GM18909 (cell line): ENCODE measurements around the gene XPR1.
A peak's percentile ranks its signal among the peaks of the same experiment; 100 is the strongest.

ENCODE experiments used
- ATAC-seq: cut with Tn5 transposase; IDR thresholded peaks from one replicate; pipeline ENCODE4 v1.9.1; 2021; ENCODE audit warnings: mild to moderate bottlenecking; ENCODE audit not compliant: unreplicated experiment, poor library complexity

The XPR1 gene

DNA sequence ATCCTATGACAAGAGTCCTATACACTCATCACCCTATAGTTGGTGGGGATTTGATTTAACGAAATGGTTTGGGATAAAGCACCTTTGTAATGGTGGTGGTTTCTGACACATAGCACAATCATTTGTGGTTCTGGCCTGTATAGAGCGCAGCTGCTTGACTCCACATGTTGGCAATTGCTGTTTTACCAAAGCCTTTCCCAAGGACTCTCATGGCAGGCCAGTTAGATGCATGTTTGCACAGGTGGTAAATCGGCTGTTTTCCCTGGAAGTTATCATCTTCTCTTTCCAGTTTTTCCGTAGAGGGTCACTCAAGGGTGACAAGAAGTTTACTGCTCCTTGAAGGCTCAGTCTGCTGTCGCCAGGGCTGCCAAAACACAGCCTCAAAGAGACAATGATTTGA, 17.1 kb upstream of the XPR1 start:
- ATAC-seq = no peak

DNA sequence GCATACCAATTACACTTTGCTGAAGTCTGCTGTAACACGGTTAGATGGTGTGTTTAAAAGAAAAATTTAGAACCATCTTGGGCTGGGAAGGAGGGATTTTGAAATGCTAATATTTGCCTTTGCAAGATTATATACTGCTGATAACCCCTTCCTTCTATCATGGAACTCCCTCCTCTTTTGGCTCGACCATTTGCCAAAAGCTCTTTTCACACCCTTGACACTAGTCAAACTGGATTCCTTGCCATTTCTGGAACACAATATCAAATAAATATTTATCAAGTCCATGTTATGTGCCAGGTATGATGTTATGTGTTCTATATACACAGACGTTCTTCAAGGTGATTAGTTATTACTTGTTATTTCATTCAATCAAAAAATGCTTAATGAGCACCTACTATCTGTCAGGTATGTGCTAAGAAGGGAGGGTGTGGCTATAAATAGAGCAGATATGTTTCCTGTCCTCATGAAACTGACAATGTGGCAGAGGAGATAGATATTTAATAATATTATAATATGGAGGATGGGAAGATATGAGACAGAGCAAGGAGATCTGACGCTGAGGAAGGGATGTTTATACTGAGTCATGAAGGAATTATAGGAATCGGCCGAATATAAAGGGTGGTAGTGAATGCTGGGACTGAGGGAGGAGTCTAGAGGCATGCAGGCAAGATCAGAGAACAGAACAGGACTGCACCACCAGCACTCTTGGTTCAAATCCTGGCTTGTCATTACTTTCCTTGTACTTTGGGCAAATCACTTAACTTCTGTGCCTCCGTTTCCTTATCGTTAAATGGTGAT, 16.1 kb upstream of the XPR1 start:
- ATAC-seq = no peak

DNA sequence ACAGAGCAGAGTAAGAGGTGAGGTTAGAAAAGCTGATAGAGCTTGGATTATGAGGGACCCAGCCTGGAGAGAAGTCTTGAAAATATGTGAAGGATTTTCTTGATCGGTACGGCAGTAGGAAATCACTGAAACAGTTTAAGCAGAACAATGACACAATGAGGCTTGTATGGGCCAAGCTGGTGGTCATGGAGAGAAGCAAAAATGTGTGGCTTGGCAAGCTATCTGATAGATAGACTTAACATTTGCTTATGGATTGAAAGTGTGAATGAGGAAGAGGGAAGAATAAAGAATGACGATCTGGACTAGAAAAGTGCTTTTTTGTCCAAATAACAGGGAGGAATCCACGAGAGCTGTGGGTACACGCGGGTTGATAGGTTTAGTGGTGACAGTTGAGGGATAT, 15.4 kb upstream of the XPR1 start:
- no peak for ATAC-seq

DNA sequence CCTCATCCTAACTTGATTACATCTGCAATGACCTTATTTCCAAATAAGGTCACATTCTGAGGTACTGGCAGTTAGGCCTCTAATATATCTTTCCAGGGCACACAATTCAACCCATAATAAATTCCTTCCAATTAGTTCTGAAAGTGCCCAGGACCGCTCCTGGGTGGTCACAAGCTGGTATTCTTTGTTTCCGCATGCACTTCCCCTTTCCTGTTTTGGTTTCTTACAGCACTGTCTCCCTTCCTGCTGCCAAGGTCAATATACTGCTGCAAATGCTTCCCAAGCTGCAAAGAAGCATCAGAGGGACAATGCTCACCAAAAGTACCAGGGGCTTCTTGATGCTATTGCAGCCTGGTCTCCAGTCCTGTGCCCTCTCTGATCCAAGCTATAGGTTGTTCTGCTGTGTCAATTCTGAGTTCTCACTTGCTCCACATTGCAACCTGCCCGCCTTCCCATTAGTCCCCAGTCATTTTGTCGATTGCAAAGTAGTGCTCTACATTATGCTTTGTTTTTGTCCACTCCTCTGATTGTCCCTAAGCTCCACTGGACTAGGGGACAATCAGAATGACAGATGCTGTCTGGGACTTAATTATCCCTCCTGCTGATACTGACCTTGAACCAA, 13.9 kb upstream of the XPR1 start:
- no peak for ATAC-seq

DNA sequence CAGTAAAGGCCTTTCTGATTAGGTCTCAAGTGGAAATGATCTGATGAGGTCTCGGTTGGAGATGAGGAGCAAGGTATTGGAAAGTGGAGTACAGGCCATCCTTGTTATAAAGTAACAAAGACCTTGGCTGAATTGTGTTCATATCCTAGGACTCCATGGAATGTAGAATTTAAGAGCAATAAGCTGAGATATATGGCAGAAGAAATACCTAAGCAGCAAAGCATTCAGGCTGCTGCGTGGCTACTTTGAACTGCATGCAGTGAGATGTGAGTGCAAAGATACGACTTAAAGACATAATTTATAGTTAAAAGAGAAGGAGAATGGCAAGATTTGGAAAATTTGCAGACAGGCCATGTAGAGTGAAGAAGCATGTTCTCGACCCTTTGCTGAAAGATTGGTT, 11.2 kb upstream of the XPR1 start:
- ATAC-seq = no peak

DNA sequence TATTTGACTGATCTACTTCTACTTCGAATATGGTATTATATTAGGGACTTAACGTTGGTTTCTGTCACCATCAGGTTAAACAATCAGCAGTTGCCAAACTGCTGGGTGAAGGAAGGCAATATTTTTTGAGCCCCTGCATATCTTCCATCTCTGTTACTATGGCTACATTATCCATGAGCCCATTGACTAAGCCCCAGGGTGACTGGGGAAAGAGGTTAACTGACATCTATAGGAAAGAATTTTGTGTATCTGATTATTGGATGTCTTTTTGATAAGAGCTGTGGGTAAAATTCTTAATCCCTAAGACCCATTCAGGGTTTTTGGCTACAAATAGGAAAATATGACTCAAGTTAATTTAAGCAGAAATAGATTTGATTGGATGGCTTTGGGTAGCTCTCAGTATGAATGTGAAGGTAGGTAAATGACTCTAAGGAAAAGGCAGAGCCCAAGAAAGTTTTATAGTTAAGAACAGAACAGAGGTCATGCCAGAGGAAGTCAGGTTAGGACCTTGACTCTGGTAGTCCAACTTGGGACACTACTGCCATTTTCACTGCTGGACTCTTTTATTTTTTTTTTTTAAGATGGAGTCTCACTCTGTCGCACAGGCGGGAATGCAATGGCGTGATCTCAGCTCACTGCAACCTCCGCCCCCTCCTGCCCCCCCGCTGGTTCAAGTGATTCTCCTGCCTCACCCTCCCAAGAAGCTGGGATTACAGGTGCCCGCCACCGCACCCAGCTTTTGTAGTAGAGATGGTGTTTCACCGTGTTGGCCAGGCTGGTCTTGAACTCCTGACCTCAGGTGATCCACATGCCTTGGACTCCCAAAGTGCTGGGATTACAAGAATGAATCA, 8.9 kb upstream of the XPR1 start:
- no peak for ATAC-seq

DNA sequence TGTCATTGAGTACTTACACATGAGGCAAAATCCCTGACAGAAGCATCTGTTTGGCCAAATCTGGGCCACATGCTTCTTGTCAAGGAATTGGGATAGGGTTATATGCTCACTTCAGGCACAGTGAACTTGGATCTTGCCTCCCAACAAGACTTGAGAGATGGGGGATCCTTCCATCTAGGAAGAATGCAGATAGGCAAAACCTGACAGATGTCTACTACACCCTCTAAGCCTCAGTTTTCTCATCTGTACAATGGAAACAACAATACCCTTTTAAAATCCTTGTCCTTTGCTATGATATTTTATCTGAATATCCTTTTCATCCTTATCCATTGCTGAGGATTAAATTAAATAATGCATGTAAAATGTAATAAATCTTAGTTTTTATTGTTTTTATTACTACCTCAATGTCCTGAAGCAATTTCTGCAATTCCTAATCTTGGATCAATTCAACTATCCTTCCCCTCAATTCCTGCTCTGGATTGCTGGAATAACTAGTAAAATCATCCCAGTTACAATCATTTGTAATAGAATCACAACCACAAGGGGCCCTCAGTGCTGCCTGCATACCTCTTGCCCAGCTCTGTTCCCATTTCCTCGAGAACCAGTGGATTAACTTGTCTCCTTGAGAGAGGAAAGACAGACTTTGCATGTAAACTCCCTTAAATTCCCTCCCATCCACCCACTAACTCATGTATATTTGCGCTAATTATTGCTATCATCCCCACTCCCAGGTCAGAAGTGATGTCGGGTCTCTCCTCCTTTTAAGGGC, 8.1 kb upstream of the XPR1 start:
- no peak for ATAC-seq

DNA sequence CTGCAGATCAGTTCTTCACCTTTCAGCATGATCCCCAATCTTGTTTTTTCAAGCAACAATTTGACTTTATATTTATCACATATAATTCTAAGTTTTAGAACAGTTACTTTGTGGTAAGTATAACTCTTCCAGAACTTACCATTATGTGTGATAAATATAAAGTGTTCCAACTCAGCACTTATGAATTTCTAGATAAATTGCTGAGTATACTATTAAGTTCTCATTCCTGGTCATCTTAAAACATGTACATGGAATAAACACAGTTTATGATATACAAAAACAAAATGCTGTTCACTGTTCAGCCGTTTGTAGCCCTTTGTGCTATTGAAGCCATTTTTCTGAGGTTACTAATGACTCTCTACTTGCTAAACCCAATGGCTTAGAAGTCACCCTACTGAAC, 5.1 kb upstream of the XPR1 start:
- ATAC-seq = no peak

DNA sequence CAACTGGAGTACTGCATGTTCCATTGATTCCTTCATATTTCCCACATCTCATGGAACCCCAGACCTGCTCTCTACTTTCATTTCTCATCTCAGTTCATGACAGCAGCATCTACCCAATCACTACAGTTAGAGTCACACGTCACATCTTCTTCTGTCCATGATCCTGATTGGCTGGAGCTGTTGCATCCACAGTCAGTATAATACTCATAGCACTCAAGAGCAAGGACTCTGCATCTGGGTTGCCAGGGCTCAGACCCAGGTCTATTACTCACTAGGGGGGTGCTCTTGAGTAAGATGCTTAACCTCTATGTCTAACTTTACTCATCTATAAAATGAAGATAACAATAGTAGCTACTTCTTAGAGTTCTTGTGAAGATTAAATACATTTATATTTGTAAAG, 4.4 kb upstream of the XPR1 start:
- ATAC-seq = no peak

DNA sequence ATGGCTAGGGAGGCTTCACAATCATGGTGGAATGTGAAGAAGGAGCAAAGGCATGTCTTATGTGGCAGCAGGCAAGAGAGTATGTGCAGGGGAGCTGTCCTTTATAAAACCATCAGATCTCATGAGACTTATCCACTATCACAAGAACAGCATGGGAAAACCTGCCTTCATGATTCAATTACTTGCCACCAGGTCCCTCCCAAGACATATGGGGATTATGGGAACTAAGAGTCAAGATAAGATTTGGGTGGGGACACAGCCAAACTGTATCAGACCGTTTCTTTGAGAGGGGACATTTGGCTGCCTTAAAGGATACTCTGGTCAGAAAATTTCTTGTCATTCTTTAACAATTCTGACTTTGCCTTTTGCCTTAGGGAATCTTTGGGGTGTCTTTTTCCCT, 3.2 kb upstream of the XPR1 start:
- no peak for ATAC-seq

DNA sequence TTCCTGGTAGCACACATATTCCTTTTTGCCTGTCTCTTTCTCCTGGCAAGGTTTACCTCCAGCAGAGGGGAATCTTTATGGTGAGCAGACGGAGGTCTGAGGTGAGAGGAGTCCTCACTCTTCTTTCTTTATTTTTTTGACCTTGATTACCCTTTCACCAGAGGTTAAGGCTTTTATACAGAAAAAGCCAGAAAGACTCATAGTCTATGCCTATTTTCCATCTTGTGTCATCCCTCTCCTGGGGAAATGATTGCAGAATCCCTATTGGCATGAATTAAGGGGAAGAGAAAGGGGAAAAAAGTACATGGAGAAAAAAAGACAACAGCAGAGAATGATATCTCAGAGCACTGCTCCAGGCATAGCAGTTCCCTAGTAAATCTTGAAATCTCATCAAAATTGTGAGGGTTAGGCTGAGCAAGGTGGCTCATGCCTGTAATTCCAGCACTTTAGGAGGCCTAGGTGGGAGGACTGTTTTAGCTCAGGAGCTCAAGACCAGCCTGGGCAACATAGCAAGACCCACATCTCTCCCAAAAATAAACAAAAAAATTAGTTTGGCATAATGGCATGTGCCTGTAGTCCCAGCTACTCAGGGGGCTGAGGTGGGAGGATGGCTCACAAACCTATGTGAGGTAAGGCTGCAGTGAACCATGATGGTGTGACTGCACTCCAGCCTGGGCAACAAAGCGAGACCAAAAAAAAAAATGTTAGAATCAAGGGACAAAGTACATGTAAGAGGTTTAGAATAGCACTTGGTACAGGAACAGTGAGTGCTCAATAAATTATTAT, 1.2 kb upstream of the XPR1 start:
- no peak for ATAC-seq

DNA sequence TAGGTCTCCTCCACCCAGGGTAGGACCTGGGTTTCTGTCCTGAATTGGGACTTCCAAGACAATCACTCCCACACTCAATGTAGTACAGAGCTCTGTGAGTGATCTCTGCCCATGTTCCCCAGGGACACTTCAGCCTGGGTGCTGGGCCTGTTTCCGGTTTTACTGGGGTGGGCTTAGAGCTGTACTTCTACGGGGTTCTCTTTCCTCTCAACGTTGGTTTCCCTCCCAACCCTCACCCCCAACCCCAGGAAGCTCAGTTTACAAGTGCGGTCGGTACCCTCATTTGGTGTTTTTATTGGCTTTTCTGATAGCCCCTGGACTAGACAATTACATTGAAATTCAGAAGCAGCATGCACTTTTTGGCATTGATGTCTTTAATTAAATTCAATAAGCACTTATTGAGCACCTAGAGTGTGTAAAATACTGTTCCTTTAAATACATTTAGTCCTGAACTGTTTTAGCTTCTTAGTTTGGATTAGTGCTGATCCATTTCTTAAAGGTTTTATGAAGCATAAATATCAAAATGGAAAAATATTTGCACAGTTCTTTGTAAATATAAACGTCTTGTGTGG, 542 bp upstream of the XPR1 start:
- ATAC-seq = no peak

DNA sequence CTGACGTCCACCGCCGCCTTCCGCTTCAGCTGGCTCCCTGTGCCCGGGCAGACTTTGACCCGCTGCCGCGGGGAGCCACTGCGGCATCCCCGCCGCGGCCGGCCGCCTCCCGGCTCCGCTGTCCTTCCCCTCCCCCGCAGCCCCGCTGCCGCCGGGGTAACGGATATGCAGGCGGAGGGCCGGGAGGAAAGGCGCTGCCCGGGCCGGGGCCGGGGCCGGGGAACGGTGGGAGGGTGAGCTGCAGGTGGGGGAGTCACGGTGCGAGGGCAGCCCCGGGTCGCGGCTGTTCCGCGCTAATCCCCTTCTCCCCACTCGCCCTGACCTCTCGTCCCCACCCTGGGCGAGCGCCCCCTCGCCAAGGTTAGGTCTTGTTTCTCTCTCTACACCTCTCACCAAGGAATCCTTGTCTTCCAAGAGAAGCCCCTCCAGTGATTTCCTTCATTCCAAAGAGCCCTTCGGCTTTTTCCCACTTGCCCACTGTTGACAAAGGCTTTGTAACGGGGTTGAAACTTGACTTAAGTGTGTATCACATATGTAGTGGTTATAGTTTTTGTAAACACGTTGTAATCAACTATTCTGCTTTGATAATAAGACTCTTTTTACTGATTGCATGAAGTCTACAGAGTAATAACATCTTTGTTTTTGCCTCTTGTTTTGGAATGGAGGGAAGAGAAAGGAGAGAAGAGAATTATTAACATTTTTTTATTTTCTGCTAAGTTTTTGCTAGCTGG, 669 bp downstream of the XPR1 start:
- peak; percentile 40 for ATAC-seq

DNA sequence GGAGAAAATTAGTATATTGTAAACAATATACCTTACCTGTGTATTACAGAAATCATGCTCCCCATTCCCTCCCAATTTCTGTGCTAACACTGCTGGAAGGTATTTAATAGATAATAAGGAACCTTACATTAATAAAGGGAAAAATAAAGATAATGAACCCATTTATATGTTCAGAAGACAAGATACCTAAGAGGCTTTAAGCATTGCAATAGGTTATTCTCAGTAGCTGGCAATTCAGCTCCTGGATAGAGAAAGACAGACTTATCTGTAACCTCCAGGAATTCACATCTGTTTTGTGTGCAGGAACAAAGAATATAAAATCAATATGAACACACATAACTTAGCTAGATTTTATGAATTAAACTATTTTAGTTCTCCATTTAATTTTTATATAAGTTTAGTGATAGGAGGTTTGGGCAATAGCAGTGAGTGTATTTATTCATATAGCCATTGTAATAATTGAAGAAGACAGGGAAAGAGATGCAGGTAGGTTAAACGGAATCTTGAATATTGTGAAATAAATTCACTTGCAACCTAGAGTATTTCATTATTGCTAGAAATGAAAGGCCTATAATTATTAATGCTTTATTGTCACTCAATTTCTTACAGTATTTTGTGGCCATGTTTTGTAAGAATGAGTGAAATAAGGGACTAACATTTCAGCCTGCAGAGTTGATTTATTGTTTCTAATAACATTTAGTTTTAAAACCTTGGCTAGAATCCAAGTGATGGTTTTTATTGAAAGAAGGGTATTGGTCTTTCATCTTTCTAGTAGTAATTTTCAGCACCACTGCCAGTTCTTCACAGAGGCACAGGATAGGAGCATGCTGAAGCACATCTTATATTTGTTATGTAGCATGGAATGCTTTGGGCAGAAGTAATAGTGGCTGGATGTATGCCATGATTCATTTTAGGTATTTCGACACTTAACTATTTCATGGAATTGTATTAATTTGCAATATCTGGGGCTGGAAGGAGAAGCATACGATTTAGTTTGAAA, 1.5 kb downstream of the XPR1 start:
- no peak for ATAC-seq

DNA sequence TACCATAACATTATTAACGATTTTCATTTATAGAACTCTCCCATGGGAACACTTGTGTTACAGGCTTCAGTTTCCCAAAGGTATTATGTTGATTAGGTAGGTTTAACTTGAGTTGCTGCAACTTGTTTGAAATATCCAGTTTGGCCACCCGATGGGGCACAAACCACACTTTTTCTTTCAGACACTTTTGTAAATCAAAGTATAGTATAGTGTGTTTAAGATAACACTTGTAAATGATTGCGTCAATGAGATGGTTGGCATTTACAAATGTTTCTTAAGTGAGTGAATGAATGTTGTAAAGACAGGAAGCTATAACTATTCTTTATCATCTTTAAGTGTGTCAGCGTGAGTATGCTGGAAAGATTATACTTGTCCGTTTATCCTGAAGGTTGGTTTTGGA, 4.3 kb downstream of the XPR1 start:
- ATAC-seq = no peak

DNA sequence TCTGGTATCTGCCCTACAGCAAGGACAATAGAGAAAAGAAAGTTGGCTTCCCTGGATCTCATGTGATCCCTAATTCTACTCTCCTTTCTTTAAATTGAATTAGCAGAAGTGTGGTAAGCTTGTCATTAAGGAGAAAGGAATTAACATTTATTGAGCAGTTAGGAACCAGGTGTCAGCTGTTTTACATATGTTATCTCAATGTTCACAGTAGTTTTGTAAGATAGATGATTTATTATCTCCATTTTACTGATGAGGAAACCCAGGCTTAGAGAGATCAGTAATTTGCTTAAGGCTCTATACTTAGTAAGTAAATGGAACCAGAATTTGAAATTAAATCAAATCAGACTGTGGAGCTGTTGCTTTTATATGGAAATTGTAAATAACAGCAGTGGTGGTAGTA, 8.0 kb downstream of the XPR1 start:
- ATAC-seq = no peak

DNA sequence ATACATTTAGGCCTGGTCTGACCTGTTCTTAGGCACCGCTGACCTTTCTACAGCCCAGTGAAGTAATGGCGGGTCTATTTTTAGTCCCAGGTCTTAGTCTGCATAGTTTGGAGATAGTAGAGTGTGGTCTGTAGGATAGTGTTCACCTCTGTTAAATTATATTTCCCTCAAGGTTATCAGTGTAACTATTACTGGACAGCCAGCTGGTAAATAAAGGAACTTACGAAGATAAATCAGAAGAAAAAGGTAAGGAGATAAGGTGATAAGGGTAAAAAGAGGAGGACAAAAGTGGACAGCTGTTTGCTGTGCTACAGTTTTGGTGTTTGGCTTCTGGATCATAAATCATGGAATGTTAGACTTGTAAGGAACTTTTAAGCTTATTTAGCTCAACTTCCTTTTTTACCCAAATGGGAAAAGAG, 8.7 kb downstream of the XPR1 start:
- no peak for ATAC-seq

DNA sequence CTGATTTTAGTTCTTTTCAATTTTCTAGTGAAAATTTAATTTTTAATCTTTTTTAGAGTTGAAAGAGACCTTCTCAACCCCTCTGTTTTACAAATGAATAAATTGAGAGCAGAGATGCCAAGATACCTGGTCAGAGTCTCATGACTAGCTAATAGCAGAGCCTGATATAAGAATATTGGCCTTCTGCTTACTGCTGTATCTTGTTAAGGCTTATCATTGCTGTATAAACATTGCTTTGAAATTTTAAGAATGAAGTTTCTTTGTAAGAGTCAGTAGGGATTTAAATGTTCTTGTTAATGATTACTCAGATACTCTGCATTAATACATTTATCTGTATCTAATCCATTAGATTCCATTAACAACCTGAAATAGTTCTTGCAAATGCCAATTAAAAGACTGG, 9.8 kb downstream of the XPR1 start:
- ATAC-seq = no peak
